ENCODE measurements around the gene SMTN.

GRCh38 chr22:31085928-31086327 lies 4.8 kb downstream of the SMTN start:
- TF ChIP-seq EP300 (IDR thresholded peaks at IDR 0.05), result no peak
- TF ChIP-seq, protein P1, sequence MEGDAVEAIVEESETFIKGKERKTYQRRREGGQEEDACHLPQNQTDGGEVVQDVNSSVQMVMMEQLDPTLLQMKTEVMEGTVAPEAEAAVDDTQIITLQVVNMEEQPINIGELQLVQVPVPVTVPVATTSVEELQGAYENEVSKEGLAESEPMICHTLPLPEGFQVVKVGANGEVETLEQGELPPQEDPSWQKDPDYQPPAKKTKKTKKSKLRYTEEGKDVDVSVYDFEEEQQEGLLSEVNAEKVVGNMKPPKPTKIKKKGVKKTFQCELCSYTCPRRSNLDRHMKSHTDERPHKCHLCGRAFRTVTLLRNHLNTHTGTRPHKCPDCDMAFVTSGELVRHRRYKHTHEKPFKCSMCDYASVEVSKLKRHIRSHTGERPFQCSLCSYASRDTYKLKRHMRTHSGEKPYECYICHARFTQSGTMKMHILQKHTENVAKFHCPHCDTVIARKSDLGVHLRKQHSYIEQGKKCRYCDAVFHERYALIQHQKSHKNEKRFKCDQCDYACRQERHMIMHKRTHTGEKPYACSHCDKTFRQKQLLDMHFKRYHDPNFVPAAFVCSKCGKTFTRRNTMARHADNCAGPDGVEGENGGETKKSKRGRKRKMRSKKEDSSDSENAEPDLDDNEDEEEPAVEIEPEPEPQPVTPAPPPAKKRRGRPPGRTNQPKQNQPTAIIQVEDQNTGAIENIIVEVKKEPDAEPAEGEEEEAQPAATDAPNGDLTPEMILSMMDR (IDR thresholded peaks at IDR 0.05), result no peak
- no peak for TF ChIP-seq POLR2A (IDR thresholded peaks at IDR 0.05)

All from upper lobe of left lung (tissue), 4 donors.